MCF 10A (cell line): ENCODE results near the gene LHX3. TPM values are rescaled to one million over a fixed set of nuclear protein-coding genes. Genes with fewer than 3 reads are reported as not detected.

ENCODE experiments used
- BruUV-seq: library from RNA; stranded (reverse); fragments of 400-500 nt; replicated peaks from 2 replicates; lab custom pipeline; 2021; lab: Mats Ljungman, UMichigan
- CTCF ChIA-PET: fragments of 300-600 bp; sonication (Branson Sonifier 250); formaldehyde crosslinking; extraction: SDS; loops from one replicate; lab custom pipeline; 2021; ENCODE audit warnings: antibody characterized with exemption, inconsistent platforms; lab: Yijun Ruan, JAX
- POLR2A ChIA-PET: fragments of 300-600, 350-650 bp; sonication (Branson Sonifier 250); formaldehyde crosslinking; extraction: SDS; loops from one replicate; lab custom pipeline; 2020; ENCODE audit warnings: antibody characterized with exemption, inconsistent platforms; lab: Yijun Ruan, JAX
- DNase-seq: peaks from one replicate; pipeline ENCODE4 v3.0.0-alpha.2; 2018; ENCODE audit not compliant: unreplicated experiment
- H3K27ac Mint-ChIP-seq: one replicate; pipeline ENCODE4 v1.8.0; 2022; ENCODE audit warnings: mild to moderate bottlenecking, low read depth, mixed read lengths; ENCODE audit not compliant: unreplicated experiment
- H3K27me3 Mint-ChIP-seq: one replicate; pipeline ENCODE4 v1.8.0; 2022; ENCODE audit warnings: mixed read lengths; ENCODE audit not compliant: insufficient read depth, unreplicated experiment
- H3K36me3 Mint-ChIP-seq: one replicate; pipeline ENCODE4 v1.8.0; 2022; ENCODE audit warnings: mild to moderate bottlenecking, moderate library complexity, mixed read lengths; ENCODE audit not compliant: insufficient read depth, unreplicated experiment
- H3K4me1 Mint-ChIP-seq: one replicate; pipeline ENCODE4 v1.8.0; 2022; ENCODE audit warnings: mixed read lengths; ENCODE audit not compliant: insufficient read depth, unreplicated experiment
- H3K4me3 Mint-ChIP-seq: one replicate; pipeline ENCODE4 v1.8.0; 2022; ENCODE audit warnings: mild to moderate bottlenecking, moderate library complexity, mixed read lengths; ENCODE audit not compliant: unreplicated experiment
- H3K9me3 Mint-ChIP-seq: one replicate; pipeline ENCODE4 v1.8.0; 2022; ENCODE audit warnings: mixed read lengths; ENCODE audit not compliant: unreplicated experiment
- CTCF ChIP-seq: fragments of 200-600 bp; IDR thresholded peaks from one replicate; pipeline ENCODE4 v1.8.0; 2022; ENCODE audit warnings: antibody characterized with exemption, mild to moderate bottlenecking; ENCODE audit not compliant: unreplicated experiment
- intact Hi-C: fragments of 100-400 bp; cut with micrococcal nuclease; formaldehyde crosslinking; loops from 2 replicates; pipeline ENCODE4 v1.14.1; 2022
- total RNA-seq: library from RNA; stranded (reverse); gene quantifications from 2 replicates; pipeline ENCODE4 v1.2.3, GENCODE V29; 2022

LHX3 gene
- total RNA-seq, 1 experiment from 2014 or later, result 0.26 TPM

- H3K36me3 Mint-ChIP-seq, result no peaks in the 10 kb centered on the region
- CTCF ChIA-PET, result interaction anchor here (0.6 to 1.0 kb wide), 4 partner anchors 9 to 104 kb away, joined by 3 to 4 read pairs (median 4); no protein-coding TSS in a partner anchor
- no TSS peak for BruUV-seq
- POLR2A ChIA-PET, result interaction anchor here (0.7 kb wide), 1 partner anchor 612 kb away, joined by 3 read pairs; no protein-coding TSS in a partner anchor
- intact Hi-C loops, result no loop called here
- no peaks in the 10 kb centered on the region for H3K9me3 Mint-ChIP-seq
- DNase-seq, result no peak
- no peak overlapping the region for H3K4me3 Mint-ChIP-seq
- peaks cover 19% of the 10 kb centered on the region for H3K27me3 Mint-ChIP-seq
- no peak overlapping the region for H3K27ac Mint-ChIP-seq
- no peak for TF ChIP-seq CTCF
- no peaks in the 10 kb centered on the region for H3K4me1 Mint-ChIP-seq
Measured at GRCh38 chr9:136178061-136178772, 26.7 kb downstream of the LHX3 start.

GRCh38 chr9:136177224-136177623 is 27.7 kb downstream of the LHX3 start:
- Mint-ChIP-seq H3K4me1 (no peaks in the 10 kb centered on the region), H3K9me3 (no peaks in the 10 kb centered on the region), H3K36me3 (no peaks in the 10 kb centered on the region), H3K27ac (no peak overlapping the region), H3K27me3 (peaks cover 19% of the 10 kb centered on the region), H3K4me3 (no peak overlapping the region)
- no TSS peak for BruUV-seq
- intact Hi-C loops, result no loop called here
- POLR2A ChIA-PET, result no interaction called here
- CTCF ChIA-PET, result no interaction called here
- no peak for DNase-seq
- TF ChIP-seq CTCF, result no peak

- no peaks in the 10 kb centered on the region for H3K9me3 Mint-ChIP-seq
- no peak overlapping the region for H3K4me3 Mint-ChIP-seq
- DNase-seq, result no peak
- H3K27me3 Mint-ChIP-seq, result peaks cover 29% of the 10 kb centered on the region
- no TSS peak for BruUV-seq
- CTCF ChIA-PET, result interaction anchor here (0.6 to 0.7 kb wide), 2 partner anchors 82 to 1576 kb away, joined by 3 read pairs; no protein-coding TSS in a partner anchor
- H3K36me3 Mint-ChIP-seq, result no peaks in the 10 kb centered on the region
- intact Hi-C loops, result no loop called here
- TF ChIP-seq CTCF, result no peak
- no peak overlapping the region for H3K27ac Mint-ChIP-seq
- POLR2A ChIA-PET, result no interaction called here
- H3K4me1 Mint-ChIP-seq, result no peaks in the 10 kb centered on the region
Measured at GRCh38 chr9:136175616-136176197, 29.2 kb downstream of the LHX3 start.

- ChIA-PET CTCF (interaction anchor here (0.6 to 0.7 kb wide), 2 partner anchors 83 to 1577 kb away, joined by 3 read pairs; no protein-coding TSS in a partner anchor), POLR2A (no interaction called here)
- TF ChIP-seq CTCF, result no peak
- H3K27me3 Mint-ChIP-seq, result peaks cover 32% of the 10 kb centered on the region
- no peak overlapping the region for H3K4me3 Mint-ChIP-seq
- BruUV-seq, result no TSS peak
- no peak overlapping the region for H3K27ac Mint-ChIP-seq
- no peaks in the 10 kb centered on the region for H3K36me3 Mint-ChIP-seq
- no peaks in the 10 kb centered on the region for H3K9me3 Mint-ChIP-seq
- no peaks in the 10 kb centered on the region for H3K4me1 Mint-ChIP-seq
- intact Hi-C loops, result no loop called here
- no peak for DNase-seq
Measured at GRCh38 chr9:136174779-136175615, 29.9 kb downstream of the LHX3 start.
